NCI-H446 (cell line): ENCODE results near the gene MED29.
A peak's percentile ranks its signal among the peaks of the same experiment; 100 is the strongest.

Experiments
- DNase-seq, 2 experiments: peaks; one replicate each; lab custom pipeline; 2025; lab: John Stamatoyannopoulos, UW

Gene MED29

GRCh38 chr19:39411081-39411831, 20.1 kb downstream of the MED29 start:
- no peak for DNase-seq

- peak; percentile 93 to 95 for DNase-seq
Observed at GRCh38 chr19:39411832-39412099, 20.6 kb downstream of the MED29 start.

- DNase-seq, result peak; percentile 99 to 100
Observed at GRCh38 chr19:39412100-39412866, 21.1 kb downstream of the MED29 start, which contains the start of gene PLEKHG2. PLEKHG2 (plus strand) TSS chr19:39412669; CDS start chr19:39414087, 1,418 bp downstream.

GRCh38 chr19:39412867-39413271, 21.7 kb downstream of the MED29 start:
- DNase-seq, result no peak

GRCh38 chr19:39413272-39413910, 22.2 kb downstream of the MED29 start:
- peak in 1 of 2 experiments; percentile 56 for DNase-seq

GRCh38 chr19:39413911-39414608, 22.9 kb downstream of the MED29 start:
- DNase-seq, result no peak

- DNase-seq, result no peak
Observed at GRCh38 chr19:39415111-39416046, 24.2 kb downstream of the MED29 start.

GRCh38 chr19:39416152-39417120, 25.3 kb downstream of the MED29 start:
- no peak for DNase-seq

GRCh38 chr19:39417463-39418181, 26.4 kb downstream of the MED29 start:
- DNase-seq, result no peak

- no peak for DNase-seq
Observed at GRCh38 chr19:39419003-39419402, 27.8 kb downstream of the MED29 start.

- DNase-seq, result no peak
Observed at GRCh38 chr19:39420769-39421168, 29.6 kb downstream of the MED29 start.

- DNase-seq, result no peak
Observed at GRCh38 chr19:39422020-39422419, 30.8 kb downstream of the MED29 start.

- no peak for DNase-seq
Observed at GRCh38 chr19:39423258-39424086, 32.3 kb downstream of the MED29 start.

- no peak for DNase-seq
Observed at GRCh38 chr19:39424934-39425333, 33.8 kb downstream of the MED29 start.

- DNase-seq, result no peak
Observed at GRCh38 chr19:39425744-39426143, 34.6 kb downstream of the MED29 start.

GRCh38 chr19:39426170-39426569, 35.0 kb downstream of the MED29 start:
- no peak for DNase-seq

GRCh38 chr19:39427707-39428106, 36.5 kb downstream of the MED29 start:
- DNase-seq, result no peak
